ENCODE measurements around the gene EGLN1. TPM values are rescaled to one million over a fixed set of nuclear protein-coding genes. Genes with fewer than 3 reads are reported as not detected.

EGLN1 gene
- total RNA-seq, 1 experiment from 2014 or later: 29.0 TPM

DNA sequence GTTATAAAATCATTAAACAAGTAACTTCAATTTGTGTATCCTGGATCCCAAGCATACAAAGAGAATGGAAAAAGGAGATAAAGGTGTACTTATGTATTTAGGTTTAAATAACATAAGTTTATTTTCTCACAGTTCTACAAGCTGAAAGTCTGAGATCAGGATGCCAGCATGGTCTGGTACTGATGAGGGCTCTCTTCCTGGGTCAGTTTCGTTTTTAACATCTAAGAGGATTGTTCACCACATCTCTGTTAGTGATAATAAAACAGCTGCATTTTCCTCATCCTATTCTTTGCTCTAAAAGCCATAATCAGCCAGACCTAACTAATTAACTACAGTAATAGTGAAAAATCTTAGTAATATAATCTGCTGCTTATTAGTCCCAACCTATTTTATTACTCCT, 5.2 kb downstream of the EGLN1 start:
- H3K4me1 ChIP-seq (ENCODE audit: control insufficient read depth, insufficient read depth, low read length): peaks cover 26% of the 10 kb centered on the region
- ATAC-seq: no peak
- H3K27me3 ChIP-seq (ENCODE audit: control insufficient read depth, insufficient read depth, low read length): no peaks in the 10 kb centered on the region
- no peak overlapping the region for H3K27ac ChIP-seq (ENCODE audit: low read length)
- no TSS peak for BruUV-seq (replicated peaks)
- POLR2A ChIA-PET: no interaction called here
- in situ Hi-C loops (cut with HindIII; ENCODE audit: low pct_unique_long_range_greater_than_20kb, low sequenced_read_pairs) (no loop called here), intact Hi-C loops (cut with micrococcal nuclease; ENCODE audit: unreplicated experiment) (loop anchor here (5.0 kb wide), 1 partner anchor 60 kb away; no protein-coding TSS in a partner anchor)
- TF ChIP-seq POLR2AphosphoS5 (IDR thresholded peaks at IDR 0.05; ENCODE audit: low read depth, low read length) (no peak), TCF7L2 (IDR thresholded peaks at IDR 0.05; ENCODE audit: low read depth, low read length) (no peak), SIN3A (IDR thresholded peaks at IDR 0.05; ENCODE audit: borderline replicate concordance, insufficient read depth, low read depth, low read length) (no peak)
- TF ChIP-seq, protein P1, sequence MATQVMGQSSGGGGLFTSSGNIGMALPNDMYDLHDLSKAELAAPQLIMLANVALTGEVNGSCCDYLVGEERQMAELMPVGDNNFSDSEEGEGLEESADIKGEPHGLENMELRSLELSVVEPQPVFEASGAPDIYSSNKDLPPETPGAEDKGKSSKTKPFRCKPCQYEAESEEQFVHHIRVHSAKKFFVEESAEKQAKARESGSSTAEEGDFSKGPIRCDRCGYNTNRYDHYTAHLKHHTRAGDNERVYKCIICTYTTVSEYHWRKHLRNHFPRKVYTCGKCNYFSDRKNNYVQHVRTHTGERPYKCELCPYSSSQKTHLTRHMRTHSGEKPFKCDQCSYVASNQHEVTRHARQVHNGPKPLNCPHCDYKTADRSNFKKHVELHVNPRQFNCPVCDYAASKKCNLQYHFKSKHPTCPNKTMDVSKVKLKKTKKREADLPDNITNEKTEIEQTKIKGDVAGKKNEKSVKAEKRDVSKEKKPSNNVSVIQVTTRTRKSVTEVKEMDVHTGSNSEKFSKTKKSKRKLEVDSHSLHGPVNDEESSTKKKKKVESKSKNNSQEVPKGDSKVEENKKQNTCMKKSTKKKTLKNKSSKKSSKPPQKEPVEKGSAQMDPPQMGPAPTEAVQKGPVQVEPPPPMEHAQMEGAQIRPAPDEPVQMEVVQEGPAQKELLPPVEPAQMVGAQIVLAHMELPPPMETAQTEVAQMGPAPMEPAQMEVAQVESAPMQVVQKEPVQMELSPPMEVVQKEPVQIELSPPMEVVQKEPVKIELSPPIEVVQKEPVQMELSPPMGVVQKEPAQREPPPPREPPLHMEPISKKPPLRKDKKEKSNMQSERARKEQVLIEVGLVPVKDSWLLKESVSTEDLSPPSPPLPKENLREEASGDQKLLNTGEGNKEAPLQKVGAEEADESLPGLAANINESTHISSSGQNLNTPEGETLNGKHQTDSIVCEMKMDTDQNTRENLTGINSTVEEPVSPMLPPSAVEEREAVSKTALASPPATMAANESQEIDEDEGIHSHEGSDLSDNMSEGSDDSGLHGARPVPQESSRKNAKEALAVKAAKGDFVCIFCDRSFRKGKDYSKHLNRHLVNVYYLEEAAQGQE (IDR thresholded peaks at IDR 0.05; ENCODE audit: insufficient read depth in 1 of 2, low read depth in 2 of 2, low read length in 1 of 2): no peak
- TF ChIP-seq, protein P2, sequence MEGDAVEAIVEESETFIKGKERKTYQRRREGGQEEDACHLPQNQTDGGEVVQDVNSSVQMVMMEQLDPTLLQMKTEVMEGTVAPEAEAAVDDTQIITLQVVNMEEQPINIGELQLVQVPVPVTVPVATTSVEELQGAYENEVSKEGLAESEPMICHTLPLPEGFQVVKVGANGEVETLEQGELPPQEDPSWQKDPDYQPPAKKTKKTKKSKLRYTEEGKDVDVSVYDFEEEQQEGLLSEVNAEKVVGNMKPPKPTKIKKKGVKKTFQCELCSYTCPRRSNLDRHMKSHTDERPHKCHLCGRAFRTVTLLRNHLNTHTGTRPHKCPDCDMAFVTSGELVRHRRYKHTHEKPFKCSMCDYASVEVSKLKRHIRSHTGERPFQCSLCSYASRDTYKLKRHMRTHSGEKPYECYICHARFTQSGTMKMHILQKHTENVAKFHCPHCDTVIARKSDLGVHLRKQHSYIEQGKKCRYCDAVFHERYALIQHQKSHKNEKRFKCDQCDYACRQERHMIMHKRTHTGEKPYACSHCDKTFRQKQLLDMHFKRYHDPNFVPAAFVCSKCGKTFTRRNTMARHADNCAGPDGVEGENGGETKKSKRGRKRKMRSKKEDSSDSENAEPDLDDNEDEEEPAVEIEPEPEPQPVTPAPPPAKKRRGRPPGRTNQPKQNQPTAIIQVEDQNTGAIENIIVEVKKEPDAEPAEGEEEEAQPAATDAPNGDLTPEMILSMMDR (IDR thresholded peaks at IDR 0.05): no peak
- H3K9me3 ChIP-seq (ENCODE audit: control insufficient read depth, insufficient read depth, low read depth, low read length): no peaks in the 10 kb centered on the region
- CTCF ChIA-PET: no interaction called here
- DNase-seq (ENCODE audit: low read depth, low spot score): no peak
- H3K4me3 ChIP-seq (ENCODE audit: low read depth in 2 of 2, low read length in 2 of 2): no peak overlapping the region
- peaks cover 4% of the 10 kb centered on the region; the same call in 1 of the 2 replicates for H3K36me3 ChIP-seq (ENCODE audit: control insufficient read depth, insufficient read depth, low read length)

DNA sequence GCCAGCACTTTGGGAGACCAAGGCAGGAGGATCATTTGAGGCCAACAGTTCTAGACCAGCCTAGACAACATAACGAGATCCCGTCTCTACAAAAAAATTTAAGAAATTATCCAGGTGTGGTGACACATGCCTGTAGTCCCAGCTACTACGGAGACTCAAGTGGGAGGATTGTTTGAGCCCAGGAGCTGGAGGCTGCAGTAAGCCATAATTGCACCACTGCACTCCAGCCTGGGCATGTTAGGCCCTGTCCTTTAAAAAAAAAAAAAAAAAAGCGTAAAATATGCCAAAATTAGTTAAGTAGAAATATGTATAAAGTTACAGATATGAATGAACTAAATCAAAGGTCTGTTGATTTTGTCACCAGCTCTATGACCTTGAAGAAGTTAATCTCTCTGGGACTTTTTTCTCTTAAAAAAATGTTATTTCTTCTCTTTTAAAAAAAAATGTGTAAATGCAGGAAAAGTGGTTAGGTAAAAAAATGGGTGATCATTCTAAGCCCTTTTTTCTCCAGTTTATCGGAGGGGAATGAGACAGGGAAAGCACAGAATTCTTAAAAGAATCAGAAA, 7.0 kb downstream of the EGLN1 start:
- Histone ChIP-seq H3K27ac (ENCODE audit: low read length) (no peak overlapping the region), H3K9me3 (ENCODE audit: control insufficient read depth, insufficient read depth, low read depth, low read length) (no peaks in the 10 kb centered on the region), H3K36me3 (ENCODE audit: control insufficient read depth, insufficient read depth, low read length) (no peaks in the 10 kb centered on the region), H3K4me3 (ENCODE audit: low read depth in 2 of 2, low read length in 2 of 2) (no peak overlapping the region), H3K27me3 (ENCODE audit: control insufficient read depth, insufficient read depth, low read length) (no peaks in the 10 kb centered on the region), H3K4me1 (ENCODE audit: control insufficient read depth, insufficient read depth, low read length) (peaks cover 26% of the 10 kb centered on the region)
- no peak for TF ChIP-seq SIN3A (IDR thresholded peaks at IDR 0.05; ENCODE audit: borderline replicate concordance, insufficient read depth, low read depth, low read length)
- TF ChIP-seq TCF7L2 (IDR thresholded peaks at IDR 0.05; ENCODE audit: low read depth, low read length): no peak
- TF ChIP-seq, protein P2 (IDR thresholded peaks at IDR 0.05): no peak
- TF ChIP-seq, protein P1 (IDR thresholded peaks at IDR 0.05; ENCODE audit: insufficient read depth in 1 of 2, low read depth in 2 of 2, low read length in 1 of 2): no peak
- no peak for TF ChIP-seq POLR2AphosphoS5 (IDR thresholded peaks at IDR 0.05; ENCODE audit: low read depth, low read length)
- ATAC-seq: no peak
- intact Hi-C loops (cut with micrococcal nuclease; ENCODE audit: unreplicated experiment) (loop anchor here (5.0 kb wide), 1 partner anchor 58 kb away; no protein-coding TSS in a partner anchor), in situ Hi-C loops (cut with HindIII; ENCODE audit: low pct_unique_long_range_greater_than_20kb, low sequenced_read_pairs) (no loop called here)
- DNase-seq (ENCODE audit: low read depth, low spot score): no peak
- BruUV-seq (replicated peaks): no TSS peak
- ChIA-PET CTCF (interaction anchor here (0.7 kb wide), 1 partner anchor 11 kb away, joined by 4 read pairs; no protein-coding TSS in a partner anchor), POLR2A (no interaction called here)
